H1 (cell line): ENCODE results near the gene TBC1D4. TPM values are rescaled to one million over a fixed set of nuclear protein-coding genes. Genes with fewer than 3 reads are reported as not detected.

Experiments
- CTCF ChIA-PET: fragments of 300-600 bp; sonication (Branson Sonifier 250); formaldehyde crosslinking; loops from one replicate; lab custom pipeline; 2021; ENCODE audit not compliant: partially characterized antibody; lab: Charles Lee
- POLR2A ChIA-PET: fragments of 300-600 bp; sonication (Branson Sonifier 250); formaldehyde crosslinking; loops from one replicate; lab custom pipeline; 2021; ENCODE audit warnings: inconsistent platforms; ENCODE audit not compliant: partially characterized antibody; lab: Charles Lee
- DNase-seq, 2 experiments: peaks; one replicate each; pipeline versions ENCODE4 v3.0.0 to v3.0.0-alpha.2; 2010 to 2022; ENCODE audit warnings: low spot score in 2 of 2, low read depth in 1 of 2, mixed read lengths in 1 of 2
- FAIRE-seq: peaks from 2 replicates; lab custom pipeline; 2011; peaks lifted over from hg19 to GRCh38; lab: Jason Lieb, UNC
- H2AFZ ChIP-seq: 2 replicates; pipeline ENCODE4 v1.8.1; 2012; ENCODE audit warnings: low read length, inconsistent platforms
- H2AK5ac ChIP-seq: 2 replicates; pipeline ENCODE4 v1.6.1; 2013; ENCODE audit warnings: low read depth, low read length
- H2BK120ac ChIP-seq: replicated peaks from 2 replicates; pipeline ENCODE3; 2013; ENCODE audit warnings: low read depth, low read length, inconsistent platforms
- H2BK12ac ChIP-seq: 2 replicates; pipeline ENCODE4 v1.6.1; 2013; ENCODE audit warnings: low read depth, low read length
- H2BK15ac ChIP-seq: 2 replicates; pipeline ENCODE4 v1.6.1; 2013; ENCODE audit warnings: low read length
- H2BK20ac ChIP-seq: 2 replicates; pipeline ENCODE4 v1.6.1; 2013; ENCODE audit warnings: low read length
- H2BK5ac ChIP-seq: 2 replicates; pipeline ENCODE4 v1.6.1; 2013; ENCODE audit warnings: low read depth, low read length
- H3K14ac ChIP-seq: 2 replicates; pipeline ENCODE4 v1.6.1; 2013; ENCODE audit warnings: inconsistent platforms; ENCODE audit not compliant: insufficient read length
- H3K18ac ChIP-seq: 2 replicates; pipeline ENCODE4 v1.6.1; 2013; ENCODE audit warnings: low read length; ENCODE audit errors: extremely low read depth
- H3K23ac ChIP-seq: 2 replicates; pipeline ENCODE4 v1.6.1; 2013; ENCODE audit warnings: inconsistent platforms; ENCODE audit not compliant: insufficient read length
- H3K23me2 ChIP-seq: 2 replicates; pipeline ENCODE4 v1.6.1; 2013; ENCODE audit warnings: low read depth, low read length
- H3K27ac ChIP-seq: 2 replicates; pipeline ENCODE4 v1.6.1; 2011; ENCODE audit warnings: low read depth, low read length, inconsistent platforms
- H3K27me3 ChIP-seq, 4 experiments: replicated peaks in 1 of 4; 1 replicate in 1 of 4; 2 replicates in 3 of 4; pipeline versions ENCODE4 v1.6.1 to v1.8.1; 2011 to 2013; ENCODE audit warnings: low read length in 3 of 4, mild to moderate bottlenecking in 3 of 4, inconsistent platforms in 2 of 4, mixed read lengths in 2 of 4, moderate library complexity in 1 of 4; ENCODE audit not compliant: control insufficient read depth in 3 of 4, insufficient read depth in 3 of 4; ENCODE audit errors: extremely low read depth in 1 of 4
- H3K36me3 ChIP-seq, 4 experiments: 2 replicates each; pipeline versions ENCODE4 v1.6.1 to v1.8.1; 2011 to 2013; ENCODE audit warnings: mild to moderate bottlenecking in 4 of 4, low read length in 3 of 4, moderate library complexity in 2 of 4, control low read depth in 1 of 4, inconsistent platforms in 1 of 4; ENCODE audit not compliant: insufficient read depth in 4 of 4, control insufficient read depth in 2 of 4
- H3K4ac ChIP-seq: replicated peaks from 2 replicates; pipeline ENCODE3; 2013; ENCODE audit warnings: low read length, low read depth, mixed read lengths, inconsistent platforms; ENCODE audit not compliant: insufficient read length
- H3K4me1 ChIP-seq, 4 experiments: replicated peaks in 1 of 4; 1 replicate in 1 of 4; 2 replicates in 3 of 4; pipeline versions ENCODE4 v1.6.1 to v1.8.1; 2011 to 2013; ENCODE audit warnings: low read length in 3 of 4, inconsistent platforms in 2 of 4, mixed read lengths in 1 of 4; ENCODE audit not compliant: insufficient read depth in 4 of 4, control insufficient read depth in 3 of 4
- H3K4me2 ChIP-seq, 2 experiments: 2 replicates each; pipeline versions ENCODE4 v1.6.1 to v1.8.1; 2011 to 2013; ENCODE audit warnings: low read depth in 2 of 2, low read length in 2 of 2, control low read depth in 1 of 2, inconsistent platforms in 1 of 2, mild to moderate bottlenecking in 1 of 2; ENCODE audit not compliant: insufficient read depth in 1 of 2
- H3K4me3 ChIP-seq, 4 experiments: fragments of 200-600, 300-600 bp in 1 of 4; sonication (generic), shearing (Covaris generic), sonication (Bioruptor Twin) in 1 of 4; 2 replicates each; pipeline versions ENCODE4 v1.5.1 to v1.8.1; 2011 to 2016; ENCODE audit warnings: low read length in 4 of 4, low read depth in 3 of 4, control low read depth in 2 of 4, inconsistent platforms in 2 of 4, mild to moderate bottlenecking in 2 of 4, mixed read lengths in 1 of 4, moderate library complexity in 1 of 4; ENCODE audit not compliant: insufficient read depth in 2 of 4; ENCODE audit errors: extremely low read depth in 1 of 4
- H3K56ac ChIP-seq: replicated peaks from 2 replicates; pipeline ENCODE3; 2013; ENCODE audit warnings: low read depth, mild to moderate bottlenecking, mixed read lengths, low read length, inconsistent platforms; ENCODE audit not compliant: insufficient read length
- H3K79me1 ChIP-seq: 2 replicates; pipeline ENCODE4 v1.6.1; 2013; ENCODE audit warnings: low read depth, low read length, control low read depth
- H3K79me2 ChIP-seq, 2 experiments: 2 replicates each; pipeline versions ENCODE4 v1.6.1 to v1.8.1; 2012 to 2013; ENCODE audit warnings: low read length in 2 of 2, mild to moderate bottlenecking in 2 of 2, inconsistent platforms in 1 of 2; ENCODE audit not compliant: insufficient read depth in 2 of 2, control insufficient read depth in 1 of 2
- H3K9ac ChIP-seq, 4 experiments: replicated peaks in 1 of 4; 1 replicate in 1 of 4; 2 replicates in 3 of 4; pipeline versions ENCODE4 v1.6.1 to v1.8.1; 2011 to 2013; ENCODE audit warnings: low read depth in 3 of 4, low read length in 3 of 4, control low read depth in 2 of 4, mild to moderate bottlenecking in 2 of 4, moderate library complexity in 2 of 4, inconsistent platforms in 1 of 4; ENCODE audit errors: extremely low read depth in 1 of 4
- H3K9me3 ChIP-seq, 2 experiments: 2 replicates each; pipeline versions ENCODE4 v1.6.1 to v1.8.1; 2012 to 2013; ENCODE audit warnings: mild to moderate bottlenecking in 2 of 2, moderate library complexity in 2 of 2, control low read depth in 1 of 2, inconsistent platforms in 1 of 2, low read depth in 1 of 2, low read length in 1 of 2, mixed read lengths in 1 of 2; ENCODE audit not compliant: insufficient read depth in 2 of 2
- H4K20me1 ChIP-seq, 2 experiments: replicated peaks in 1 of 2; 2 replicates each; pipeline versions ENCODE3 to v1.8.1; 2011 to 2013; ENCODE audit warnings: inconsistent platforms in 2 of 2, low read length in 2 of 2, mild to moderate bottlenecking in 1 of 2; ENCODE audit not compliant: insufficient read depth in 2 of 2, control insufficient read depth in 1 of 2
- H4K5ac ChIP-seq: 2 replicates; pipeline ENCODE4 v1.6.1; 2013; ENCODE audit warnings: low read length, low read depth, mixed read lengths, inconsistent platforms; ENCODE audit not compliant: insufficient read length
- H4K8ac ChIP-seq: 2 replicates; pipeline ENCODE4 v1.8.0; 2013; ENCODE audit warnings: mild to moderate bottlenecking, moderate library complexity, low read length, inconsistent platforms; ENCODE audit not compliant: insufficient read depth; ENCODE audit errors: extremely low read depth
- H4K91ac ChIP-seq: replicated peaks from 2 replicates; pipeline ENCODE3; 2013; ENCODE audit warnings: low read length, mixed read lengths, inconsistent platforms; ENCODE audit not compliant: insufficient read length
- WGBS, 2 experiments: shearing (Covaris generic) in 1 of 2; methylation state at CpG; one replicate each; pipeline versions ENCODE4 v1.1.6 to v1.1.7; 2013 to 2015; ENCODE audit warnings: low lambda C conversion rate in 2 of 2, mixed read lengths in 2 of 2, inconsistent platforms in 1 of 2, low coverage in 1 of 2, missing lambda C conversion rate in 1 of 2; ENCODE audit not compliant: insufficient replicate concordance in 2 of 2, insufficient coverage in 1 of 2, insufficient read length in 1 of 2; ENCODE audit errors: extremely low coverage in 1 of 2, missing lambda C conversion rate in 1 of 2; 5-methylcytosine and 5-hydroxymethylcytosine counted together
- polyA plus RNA-seq, 7 experiments: library from polyadenylated mRNA; depleted of rRNA in 3 of 7; stranded (reverse) in 5 of 7; unstranded in 2 of 7; fragments of >200 nt in 5 of 7; fragments of 200-250 nt in 2 of 7; gene quantifications; 1 replicate in 5 of 7; 2 replicates in 1 of 7; 4 replicates in 1 of 7; pipeline versions ENCODE4 v1.2.1 to v1.2.3, GENCODE V29; 2011 to 2013; ENCODE audit warnings: missing spikeins in 2 of 7, mixed read lengths in 2 of 7
- total RNA-seq: library from RNA; stranded (reverse); fragmentation: NEBNext Ultra II Directional; extraction: Animal tissue kit (Norgen Biotek cat#: 25700); gene quantifications from 2 replicates; pipeline ENCODE4 v1.2.1, GENCODE V29; 2021

The TBC1D4 gene
- total and polyA plus RNA-seq, 2 of the 8 experiments (the other 6 are each of a cell fraction or from before 2014, with no cell fraction given) = 16.7 to 39.0 TPM

GRCh38 chr13:75393839-75394520 lies 88.0 kb downstream of the TBC1D4 start:
- Histone ChIP-seq H3K4me2 (no peak overlapping the region), H2BK12ac (no peak overlapping the region), H3K4me1 (no peaks in the 10 kb centered on the region), H3K79me1 (no peaks in the 10 kb centered on the region; the same call in 1 of the 2 replicates), H3K9ac (no peak overlapping the region), H3K23me2 (peaks cover 3% of the 10 kb centered on the region; the same call in 1 of the 2 replicates), H2AK5ac (no peak overlapping the region), H3K23ac (no peak overlapping the region), H3K79me2 (peaks cover 0 to 11% of the 10 kb centered on the region in 2 experiments; a peak in 1 of 4 replicates), H2AFZ (no peak overlapping the region), H3K27ac (no peak overlapping the region), H3K4me3 (no peak overlapping the region), H3K18ac (no peak overlapping the region), H4K8ac (no peak overlapping the region), H2BK5ac (no peak overlapping the region), H3K9me3 (no peaks in the 10 kb centered on the region), H2BK20ac (no peak overlapping the region), H3K14ac (no peak overlapping the region), H4K91ac (no peak overlapping the region), H3K4ac (no peak overlapping the region), H3K56ac (no peak overlapping the region), H4K20me1 (no peaks in the 10 kb centered on the region), H3K36me3 (no peaks in the 10 kb centered on the region), H4K5ac (no peak overlapping the region), H2BK15ac (no peak overlapping the region), H2BK120ac (no peak overlapping the region), H3K27me3 (no peaks in the 10 kb centered on the region)
- no peak for DNase-seq
- POLR2A ChIA-PET = no interaction called here
- CTCF ChIA-PET = interaction anchor here (0.9 to 1.0 kb wide), 2 partner anchors 20 to 22 kb away, joined by 3 to 4 read pairs; no protein-coding TSS in a partner anchor
- FAIRE-seq = no peak
- WGBS, 2 experiments = 87% methylated on average over 5 of the region's 5 CpGs; no CpG with 5 or more reads in 1 of the 2 experiments
